Measurements from ENCODE around the gene SFXN3. TPM values are rescaled to one million over a fixed set of nuclear protein-coding genes. Genes with fewer than 3 reads are reported as not detected.

Gene SFXN3
- total and polyA plus RNA-seq, 2 of the 13 experiments (the other 11 are each of a cell fraction or from before 2014, with no cell fraction given): 16.8 to 71.5 TPM

DNA sequence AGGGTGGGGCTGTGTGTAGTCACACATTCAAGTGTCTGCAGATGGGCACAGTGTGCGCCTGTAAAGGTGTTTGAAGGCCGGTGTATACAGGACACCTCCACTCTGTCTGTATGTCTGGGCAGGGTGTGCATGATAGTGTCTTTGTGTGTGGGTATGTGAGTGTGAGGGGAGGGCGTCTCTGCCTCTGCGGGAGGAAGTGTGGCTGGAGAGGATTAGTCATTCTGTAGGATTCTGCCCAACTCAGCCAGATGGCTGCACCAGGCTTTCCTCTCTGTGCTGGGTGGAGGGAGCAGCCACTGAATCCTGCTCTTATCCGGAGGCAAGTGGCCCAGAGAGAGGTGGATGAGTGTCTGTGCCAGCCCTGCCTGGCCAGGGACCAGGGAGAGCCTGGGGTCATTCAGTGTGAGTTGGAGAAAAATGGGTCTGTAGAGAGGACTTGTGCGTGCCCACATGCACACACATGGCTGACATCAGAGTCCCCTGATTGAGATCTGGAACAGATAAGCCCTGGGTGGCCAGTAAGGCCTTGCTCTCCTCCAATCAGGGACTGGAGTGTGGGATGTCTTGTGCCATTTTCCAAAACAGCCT, 1.7 kb downstream of the SFXN3 start (continued):
- TF ChIP-seq, protein P1, sequence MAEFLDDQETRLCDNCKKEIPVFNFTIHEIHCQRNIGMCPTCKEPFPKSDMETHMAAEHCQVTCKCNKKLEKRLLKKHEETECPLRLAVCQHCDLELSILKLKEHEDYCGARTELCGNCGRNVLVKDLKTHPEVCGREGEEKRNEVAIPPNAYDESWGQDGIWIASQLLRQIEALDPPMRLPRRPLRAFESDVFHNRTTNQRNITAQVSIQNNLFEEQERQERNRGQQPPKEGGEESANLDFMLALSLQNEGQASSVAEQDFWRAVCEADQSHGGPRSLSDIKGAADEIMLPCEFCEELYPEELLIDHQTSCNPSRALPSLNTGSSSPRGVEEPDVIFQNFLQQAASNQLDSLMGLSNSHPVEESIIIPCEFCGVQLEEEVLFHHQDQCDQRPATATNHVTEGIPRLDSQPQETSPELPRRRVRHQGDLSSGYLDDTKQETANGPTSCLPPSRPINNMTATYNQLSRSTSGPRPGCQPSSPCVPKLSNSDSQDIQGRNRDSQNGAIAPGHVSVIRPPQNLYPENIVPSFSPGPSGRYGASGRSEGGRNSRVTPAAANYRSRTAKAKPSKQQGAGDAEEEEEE (CRISPR knock-in tag; IDR thresholded peaks at IDR 0.05; ENCODE audit: borderline replicate concordance): no peak
- TF ChIP-seq, protein P2, sequence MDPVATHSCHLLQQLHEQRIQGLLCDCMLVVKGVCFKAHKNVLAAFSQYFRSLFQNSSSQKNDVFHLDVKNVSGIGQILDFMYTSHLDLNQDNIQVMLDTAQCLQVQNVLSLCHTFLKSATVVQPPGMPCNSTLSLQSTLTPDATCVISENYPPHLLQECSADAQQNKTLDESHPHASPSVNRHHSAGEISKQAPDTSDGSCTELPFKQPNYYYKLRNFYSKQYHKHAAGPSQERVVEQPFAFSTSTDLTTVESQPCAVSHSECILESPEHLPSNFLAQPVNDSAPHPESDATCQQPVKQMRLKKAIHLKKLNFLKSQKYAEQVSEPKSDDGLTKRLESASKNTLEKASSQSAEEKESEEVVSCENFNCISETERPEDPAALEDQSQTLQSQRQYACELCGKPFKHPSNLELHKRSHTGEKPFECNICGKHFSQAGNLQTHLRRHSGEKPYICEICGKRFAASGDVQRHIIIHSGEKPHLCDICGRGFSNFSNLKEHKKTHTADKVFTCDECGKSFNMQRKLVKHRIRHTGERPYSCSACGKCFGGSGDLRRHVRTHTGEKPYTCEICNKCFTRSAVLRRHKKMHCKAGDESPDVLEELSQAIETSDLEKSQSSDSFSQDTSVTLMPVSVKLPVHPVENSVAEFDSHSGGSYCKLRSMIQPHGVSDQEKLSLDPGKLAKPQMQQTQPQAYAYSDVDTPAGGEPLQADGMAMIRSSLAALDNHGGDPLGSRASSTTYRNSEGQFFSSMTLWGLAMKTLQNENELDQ (CRISPR knock-in tag; IDR thresholded peaks at IDR 0.05; ENCODE audit: borderline replicate concordance): no peak

DNA sequence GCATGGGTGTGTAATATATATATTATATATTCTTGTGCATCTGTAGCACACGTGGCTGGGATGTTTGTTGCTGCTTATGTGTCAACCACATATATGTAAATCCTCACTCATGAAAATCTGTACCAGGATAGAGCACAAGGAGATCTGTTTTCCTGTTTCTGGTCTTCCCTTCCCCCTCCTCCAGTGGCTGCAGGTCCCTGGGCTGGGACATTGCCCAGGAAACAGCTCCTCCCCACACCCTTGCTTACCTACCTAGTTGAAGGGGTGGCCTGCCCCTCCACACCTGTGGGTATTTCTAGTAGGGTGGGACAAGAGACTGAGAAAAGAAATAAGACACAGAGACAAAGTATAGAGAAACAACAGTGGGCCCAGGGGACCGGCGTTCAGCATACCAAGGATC, 2.2 kb downstream of the SFXN3 start:
- BruUV-seq (replicated peaks): no TSS peak
- intact Hi-C loops (cut with micrococcal nuclease; ENCODE audit: unreplicated experiment): loop anchor here (5.0 kb wide), 1 partner anchor 34 kb away; no protein-coding TSS in a partner anchor
- Histone ChIP-seq H3K36me3 (replicated peaks in 1 of 2; ENCODE audit: control insufficient read depth in 1 of 2, insufficient read depth in 2 of 2, low read length in 2 of 2) (peaks cover 9 to 27% of the 10 kb centered on the region in 2 experiments; a peak in 3 of 5 replicates), H3K4me1 (ENCODE audit: insufficient read depth, low read length) (peaks cover 66% of the 10 kb centered on the region), H3K4me3 (replicated peaks in 1 of 3; ENCODE audit: insufficient read depth in 1 of 3, low read depth in 2 of 3, low read length in 3 of 3) (peak overlapping the region in 2 of 3 experiments; percentile 73 to 80; a peak in 3 of 6 replicates), H4K20me1 (ENCODE audit: insufficient read depth, low read length) (no peaks in the 10 kb centered on the region), H3K4me2 (ENCODE audit: low read depth, low read length) (peak overlapping the region; percentile 96), H3K79me2 (ENCODE audit: insufficient read depth, low read length) (no peaks in the 10 kb centered on the region), H3K27me3 (ENCODE audit: control insufficient read depth in 1 of 2, insufficient read depth in 2 of 2, low read length in 2 of 2) (no peaks in the 10 kb centered on the region; a peak in 1 of 5 replicates), H3K9ac (ENCODE audit: insufficient read depth, low read depth, low read length) (peak overlapping the region; percentile 77; the same call in 1 of the 2 replicates), H3K27ac (ENCODE audit: extremely low read length, insufficient read depth, low read length) (peak overlapping the region; percentile 65), H3K9me3 (ENCODE audit: low read length) (no peaks in the 10 kb centered on the region), H2AFZ (ENCODE audit: low read length) (no peak overlapping the region)
- WGBS (ENCODE audit: low lambda C conversion rate): 63% methylated on average over 3 of the region's 3 CpGs
- ChIA-PET CTCF (ENCODE audit: low intra/inter-chr PET ratio, low total read pairs) (no interaction called here), POLR2A (interaction anchor here (1.0 to 3.5 kb wide), 3 partner anchors 8 to 28 kb away, joined by 4 to 23 read pairs (median 13); partner anchors contain the start of gene KAZALD1)
- TF ChIP-seq PTBP1 (IDR thresholded peaks at IDR 0.05; ENCODE audit: low read depth, low read length, poor library complexity, severe bottlenecking) (no peak), MXD4 (CRISPR knock-in tag; IDR thresholded peaks at IDR 0.05) (0 out of 2 replicates have a peak, but pooled peaks have one; percentile 12)
- in situ Hi-C loops (cut with HindIII; ENCODE audit: extremely low pct_ligation_motif_present, low pct_unique_long_range_greater_than_20kb): loop anchor here (5.0 kb wide), 1 partner anchor 34 kb away; no protein-coding TSS in a partner anchor
- ATAC-seq: no peak
- DNase-seq (ENCODE audit: low spot score): no peak
- no peak for FAIRE-seq
